Naive thymus-derived CD8-positive, alpha-beta T cell (primary cell): ENCODE results near the gene ADRA1B. TPM values are rescaled to one million over a fixed set of nuclear protein-coding genes. Genes with fewer than 3 reads are reported as not detected.
A peak's percentile ranks its signal among the peaks of the same experiment; 100 is the strongest.
"Not testable (repeated sequence)": the region's sequence is repeated elsewhere in the genome, so short reads cannot be mapped to it uniquely, and the experiment has no call there.

Experiments used
- ATAC-seq, 2 donors: fragments of 150-1000 bp; cut with Tn5 transposase in 1 of 2; sonication (Bioruptor Pico), chemical (Tn5 transposase) in 1 of 2; 1 replicate in 1 of 2; 2 replicates in 1 of 2; pipeline ENCODE4 v1.10.0; 2021; ENCODE audit warnings: mild to moderate bottlenecking in 2 of 2, moderate library complexity in 2 of 2
- POLR2A ChIA-PET: fragments of 350-600 bp; sonication (Branson Sonifier 250); formaldehyde crosslinking; loops from one replicate; lab custom pipeline; 2021; ENCODE audit warnings: antibody characterized with exemption; lab: Charles Lee
- DNase-seq, 10 donors: peaks; one replicate each; pipeline versions ENCODE4 v3.0.0 to v3.0.0-alpha.2; 2020 to 2022
- H3K27ac Mint-ChIP-seq, 10 donors: one replicate each; pipeline ENCODE4 v1.8.0; 2020 to 2022; ENCODE audit warnings: mild to moderate bottlenecking in 10 of 10, mixed read lengths in 10 of 10, moderate library complexity in 4 of 10, inconsistent platforms in 1 of 10
- H3K27me3 Mint-ChIP-seq, 5 donors: one replicate each; pipeline ENCODE4 v1.8.0; 2021 to 2022; ENCODE audit warnings: mixed read lengths in 5 of 5
- H3K36me3 Mint-ChIP-seq, 3 donors: one replicate each; pipeline ENCODE4 v1.8.0; 2020 to 2022; ENCODE audit warnings: mixed read lengths in 3 of 3, mild to moderate bottlenecking in 2 of 3, inconsistent platforms in 1 of 3
- H3K4me1 Mint-ChIP-seq, 4 donors: one replicate each; pipeline ENCODE4 v1.8.0; 2021 to 2022; ENCODE audit warnings: mixed read lengths in 4 of 4
- H3K4me3 Mint-ChIP-seq, 10 donors: one replicate each; pipeline ENCODE4 v1.8.0; 2020 to 2022; ENCODE audit warnings: mild to moderate bottlenecking in 10 of 10, mixed read lengths in 10 of 10, moderate library complexity in 6 of 10, inconsistent platforms in 1 of 10
- H3K9me3 Mint-ChIP-seq, 9 donors: one replicate each; pipeline ENCODE4 v1.8.0; 2020 to 2022; ENCODE audit warnings: mixed read lengths in 9 of 9, mild to moderate bottlenecking in 3 of 9, inconsistent platforms in 1 of 9, moderate library complexity in 1 of 9
- polyA plus RNA-seq, 3 donors: library from polyadenylated mRNA; unstranded; fragments of 300-500 nt; fragmentation: Illumina TruSeq; gene quantifications; one replicate each; pipeline ENCODE4 v1.2.3, GENCODE V29; 2021
- total RNA-seq, 8 experiments: library from RNA in 2 of 8; stranded (reverse) in 2 of 8; gene quantifications; one replicate each; pipeline ENCODE4 v1.2.3 and lab custom pipeline; 2021 to 2026

Gene ADRA1B
- total and polyA plus RNA-seq, 5 experiments from 2014 or later = not detected

DNA sequence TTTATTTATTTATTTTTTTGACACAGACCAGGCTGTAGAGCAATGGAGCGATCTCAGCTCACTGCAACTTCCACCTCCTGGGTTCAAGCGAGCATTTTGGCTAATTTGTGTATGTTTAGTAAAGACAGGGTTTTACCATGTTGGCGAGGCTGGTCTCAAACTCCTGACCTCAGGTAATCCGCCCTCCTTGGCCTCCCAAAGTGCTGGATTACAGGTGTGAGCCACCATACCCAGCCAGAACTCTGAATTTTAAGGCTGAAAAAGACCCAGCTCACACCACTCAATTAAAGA lies 49.5 kb downstream of the ADRA1B start:
- H3K4me3 Mint-ChIP-seq, DNase-seq, POLR2A ChIA-PET, ATAC-seq, H3K4me1 Mint-ChIP-seq, H3K9me3 Mint-ChIP-seq, H3K36me3 Mint-ChIP-seq, H3K27ac Mint-ChIP-seq: not testable (repeated sequence)
- H3K27me3 Mint-ChIP-seq = peaks cover 26 to 61% (median 38%) of the 10 kb centered on the region in 5 donors

DNA sequence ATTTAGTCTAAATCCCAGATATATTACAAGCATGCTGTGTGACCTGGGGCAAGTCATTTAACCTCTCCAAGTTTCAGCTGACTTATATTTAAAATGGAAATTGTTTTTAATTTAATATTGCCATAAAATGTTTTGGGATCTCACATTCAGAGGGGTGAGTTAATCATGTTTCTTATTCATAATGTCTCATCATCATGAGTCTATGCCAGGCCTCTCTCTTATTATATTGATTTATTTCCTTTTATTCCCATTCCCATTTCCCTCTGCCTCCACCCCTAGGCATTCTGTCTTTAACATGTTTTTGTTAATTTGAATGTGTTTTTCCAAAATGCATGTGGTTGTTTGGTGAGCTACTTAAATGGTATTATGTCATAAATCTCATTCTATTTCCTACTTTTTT lies 53.7 kb downstream of the ADRA1B start:
- DNase-seq = no peak
- Mint-ChIP-seq H3K4me3 (no peak overlapping the region), H3K36me3 (peaks cover 0 to 7% (median 0%) of the 10 kb centered on the region in 3 donors), H3K9me3 (peaks cover 0 to 4% (median 0%) of the 10 kb centered on the region in 9 donors), H3K27me3 (peaks cover 51 to 94% (median 60%) of the 10 kb centered on the region in 5 donors), H3K27ac (no peak overlapping the region), H3K4me1 (peaks cover 7 to 15% (median 15%) of the 10 kb centered on the region in 4 donors)
- ATAC-seq = no peak
- POLR2A ChIA-PET = no interaction called here

DNA sequence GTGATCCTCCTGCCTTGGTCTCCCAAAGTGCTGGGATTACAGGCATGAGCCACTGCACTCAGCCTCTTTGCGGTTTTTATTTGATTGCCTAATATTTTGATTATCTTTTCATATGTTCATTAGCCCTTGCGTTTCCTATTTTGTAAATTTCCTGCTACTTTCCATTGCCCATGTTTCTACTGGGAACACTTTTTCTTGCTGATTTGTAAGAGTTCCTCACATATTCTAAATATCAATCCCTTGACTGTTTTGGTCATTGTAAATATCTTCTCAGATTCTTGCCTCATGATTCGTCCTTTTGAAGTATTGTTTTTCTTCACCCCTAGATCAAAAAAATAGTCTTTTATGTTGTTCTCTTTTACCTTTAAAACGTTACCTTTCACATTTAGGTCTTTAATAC lies 54.8 kb downstream of the ADRA1B start:
- no peak for DNase-seq
- Mint-ChIP-seq H3K27ac (no peak overlapping the region), H3K9me3 (peaks cover 0 to 4% (median 0%) of the 10 kb centered on the region in 9 donors), H3K27me3 (peaks cover 50 to 91% (median 55%) of the 10 kb centered on the region in 5 donors), H3K4me3 (peak overlapping the region in 4 of 10 donors; percentile 37 to 70 (median 56)), H3K4me1 (peaks cover 5 to 15% (median 14%) of the 10 kb centered on the region in 4 donors), H3K36me3 (peaks cover 0 to 7% (median 0%) of the 10 kb centered on the region in 3 donors)
- POLR2A ChIA-PET = no interaction called here
- no peak for ATAC-seq

DNA sequence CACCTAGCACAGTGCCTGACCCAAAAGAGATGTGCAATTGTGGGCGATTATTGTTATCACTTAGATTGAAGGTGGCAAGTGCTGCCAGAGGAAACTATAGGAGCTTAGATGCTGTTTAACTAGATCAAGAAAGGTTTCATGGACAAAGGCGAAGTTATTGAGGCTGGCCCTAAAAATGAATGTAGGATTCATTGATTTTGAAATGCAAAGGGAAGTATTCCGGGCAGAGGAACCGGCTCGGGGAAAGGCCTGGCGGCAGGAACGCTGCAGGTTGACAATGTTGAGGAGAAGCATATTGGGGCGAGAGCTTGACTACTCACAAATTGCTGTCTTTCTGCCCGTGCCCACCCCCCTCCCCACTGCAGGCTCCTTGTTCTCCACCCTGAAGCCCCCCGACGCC lies 55.2 kb downstream of the ADRA1B start:
- peaks cover 0 to 4% (median 0%) of the 10 kb centered on the region in 9 donors for H3K9me3 Mint-ChIP-seq
- no peak for DNase-seq
- peak overlapping the region; percentile 0 to 70 (median 44) for H3K4me3 Mint-ChIP-seq

DNA sequence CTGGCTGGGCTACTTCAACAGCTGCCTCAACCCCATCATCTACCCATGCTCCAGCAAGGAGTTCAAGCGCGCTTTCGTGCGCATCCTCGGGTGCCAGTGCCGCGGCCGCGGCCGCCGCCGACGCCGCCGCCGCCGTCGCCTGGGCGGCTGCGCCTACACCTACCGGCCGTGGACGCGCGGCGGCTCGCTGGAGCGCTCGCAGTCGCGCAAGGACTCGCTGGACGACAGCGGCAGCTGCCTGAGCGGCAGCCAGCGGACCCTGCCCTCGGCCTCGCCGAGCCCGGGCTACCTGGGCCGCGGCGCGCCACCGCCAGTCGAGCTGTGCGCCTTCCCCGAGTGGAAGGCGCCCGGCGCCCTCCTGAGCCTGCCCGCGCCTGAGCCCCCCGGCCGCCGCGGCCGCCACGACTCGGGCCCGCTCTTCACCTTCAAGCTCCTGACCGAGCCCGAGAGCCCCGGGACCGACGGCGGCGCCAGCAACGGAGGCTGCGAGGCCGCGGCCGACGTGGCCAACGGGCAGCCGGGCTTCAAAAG lies 55.7 kb downstream of the ADRA1B start:
- Mint-ChIP-seq H3K4me3 (peak overlapping the region in 6 of 10 donors; percentile 0 to 70 (median 52)), H3K27me3 (peaks cover 45 to 91% (median 58%) of the 10 kb centered on the region in 5 donors), H3K27ac (peak overlapping the region in 1 of 10 donors; percentile 60), H3K4me1 (peaks cover 5 to 15% (median 14%) of the 10 kb centered on the region in 4 donors), H3K9me3 (peaks cover 0 to 4% (median 0%) of the 10 kb centered on the region in 9 donors), H3K36me3 (peaks cover 0 to 7% (median 0%) of the 10 kb centered on the region in 3 donors)
- DNase-seq (no peak), ATAC-seq (no peak)
- POLR2A ChIA-PET = no interaction called here

More for the DNA sequence above, 55.2 kb downstream of the ADRA1B start:
- ATAC-seq = no peak
- H3K27me3 Mint-ChIP-seq = peaks cover 47 to 91% (median 55%) of the 10 kb centered on the region in 5 donors
- POLR2A ChIA-PET = no interaction called here
- peak overlapping the region in 1 of 10 donors; percentile 60 for H3K27ac Mint-ChIP-seq
- peaks cover 0 to 7% (median 0%) of the 10 kb centered on the region in 3 donors for H3K36me3 Mint-ChIP-seq
- peaks cover 5 to 15% (median 14%) of the 10 kb centered on the region in 4 donors for H3K4me1 Mint-ChIP-seq

DNA sequence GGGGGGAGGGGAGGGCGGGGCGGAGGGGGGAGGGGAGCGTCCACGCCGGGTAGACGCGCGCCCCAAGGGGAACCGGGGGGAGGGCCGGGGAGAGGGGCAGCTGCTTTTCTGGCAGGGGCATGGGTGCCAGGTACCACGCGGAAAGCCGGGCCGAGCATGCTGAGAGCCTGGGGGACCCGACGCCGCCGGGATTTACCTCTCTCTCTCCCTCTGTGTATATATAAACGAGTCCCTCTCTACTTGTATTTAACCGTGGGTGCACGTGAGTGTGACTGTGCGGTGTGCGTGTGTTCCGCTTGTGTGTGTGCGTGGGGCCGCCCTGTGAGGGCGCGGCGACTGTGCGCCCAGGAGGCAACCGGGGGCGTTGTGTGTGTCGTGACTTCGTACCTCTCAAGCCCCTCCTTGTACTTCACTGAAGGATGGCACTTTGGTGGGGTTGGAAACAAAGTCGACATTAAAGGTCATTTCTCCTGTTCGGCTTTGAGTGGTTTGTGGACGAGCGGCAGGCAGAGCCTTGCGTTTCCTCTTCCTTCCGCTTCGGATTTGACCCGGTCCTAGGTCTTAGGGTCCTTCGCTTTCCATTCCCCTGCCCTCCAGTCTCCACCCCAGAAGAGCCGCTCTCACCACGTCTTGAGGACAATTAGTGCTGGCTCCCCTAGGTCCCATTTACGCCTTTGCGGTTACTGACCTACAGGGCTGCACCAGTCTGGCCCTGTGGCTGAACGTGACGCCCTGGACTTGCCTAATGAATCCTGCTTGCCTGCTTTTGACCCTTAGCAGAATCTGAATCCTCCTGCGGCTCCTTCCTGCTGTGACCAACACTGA lies 56.5 kb downstream of the ADRA1B start:
- Mint-ChIP-seq H3K27me3 (peaks cover 39 to 91% (median 55%) of the 10 kb centered on the region in 5 donors), H3K36me3 (peaks cover 0 to 7% (median 0%) of the 10 kb centered on the region in 3 donors), H3K9me3 (peaks cover 0 to 4% (median 0%) of the 10 kb centered on the region in 9 donors), H3K4me3 (peak overlapping the region in 9 of 10 donors; percentile 32 to 80 (median 71)), H3K27ac (no peak overlapping the region), H3K4me1 (peaks cover 5 to 15% (median 14%) of the 10 kb centered on the region in 4 donors)
- ATAC-seq = peak in 1 of 2 donors; percentile 30
- POLR2A ChIA-PET = no interaction called here
- no peak for DNase-seq

DNA sequence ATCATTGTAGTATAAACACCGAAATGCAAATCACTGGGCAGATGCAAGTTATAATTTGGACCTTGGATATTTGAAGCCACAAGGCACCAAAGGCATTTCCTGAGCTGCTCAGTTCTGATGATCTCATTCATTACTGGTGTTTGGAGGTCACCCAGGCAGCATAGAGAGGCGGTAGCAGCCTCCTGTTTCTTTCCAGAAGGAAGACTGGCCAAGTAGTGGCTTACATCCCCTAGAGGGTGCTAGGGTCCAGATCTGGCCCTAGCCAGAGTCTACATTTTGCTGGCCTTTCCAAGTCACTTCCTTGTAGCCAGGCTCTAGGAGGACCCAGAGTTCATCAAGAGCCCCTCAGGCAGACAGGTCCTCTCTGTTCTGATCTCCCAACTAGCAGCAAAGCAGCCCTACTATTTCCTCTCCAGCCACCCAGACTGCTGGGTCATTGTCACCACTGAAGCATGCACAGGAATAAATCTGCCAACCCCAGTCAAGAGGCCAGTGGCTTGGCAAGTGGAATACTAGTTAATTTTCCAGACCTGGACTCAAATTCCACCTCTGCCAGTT lies 59.3 kb downstream of the ADRA1B start:
- POLR2A ChIA-PET = no interaction called here
- peaks cover 8 to 15% (median 14%) of the 10 kb centered on the region in 4 donors for H3K4me1 Mint-ChIP-seq
- no peak overlapping the region for H3K27ac Mint-ChIP-seq
- H3K9me3 Mint-ChIP-seq = peaks cover 0 to 4% (median 0%) of the 10 kb centered on the region in 9 donors
- peaks cover 0 to 7% (median 0%) of the 10 kb centered on the region in 3 donors for H3K36me3 Mint-ChIP-seq
- H3K4me3 Mint-ChIP-seq = no peak overlapping the region
- H3K27me3 Mint-ChIP-seq = peaks cover 29 to 92% (median 48%) of the 10 kb centered on the region in 5 donors
- no peak for ATAC-seq
- no peak for DNase-seq

DNA sequence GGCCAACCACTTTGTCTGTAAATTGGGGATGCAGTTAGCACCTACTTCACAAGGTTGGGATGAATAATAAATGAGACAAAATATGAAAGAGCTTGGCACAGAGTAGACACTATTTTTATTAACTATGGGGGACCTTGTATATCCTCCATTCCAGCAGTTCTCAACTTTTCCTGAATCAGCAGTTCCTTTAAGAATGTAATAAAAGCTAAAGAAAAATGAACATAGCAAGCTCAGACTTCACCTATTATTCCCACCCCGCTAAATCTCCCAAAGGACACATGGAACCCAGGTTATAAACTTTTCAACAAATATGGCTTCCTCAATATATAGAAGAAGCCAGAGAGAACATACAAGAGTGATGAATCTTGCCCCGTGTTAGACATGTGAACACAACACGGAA lies 60.6 kb downstream of the ADRA1B start:
- no peak for ATAC-seq
- POLR2A ChIA-PET = interaction anchor here (0.7 kb wide), 1 partner anchor 73 kb away, joined by 4 read pairs; no protein-coding TSS in a partner anchor
- H3K27ac Mint-ChIP-seq = no peak overlapping the region
- peaks cover 8 to 9% (median 8%) of the 10 kb centered on the region in 4 donors for H3K4me1 Mint-ChIP-seq
- no peak for DNase-seq
- no peak overlapping the region for H3K4me3 Mint-ChIP-seq
- H3K36me3 Mint-ChIP-seq = no peaks in the 10 kb centered on the region
- H3K27me3 Mint-ChIP-seq = peaks cover 22 to 83% (median 43%) of the 10 kb centered on the region in 5 donors
- H3K9me3 Mint-ChIP-seq = peaks cover 0 to 4% (median 0%) of the 10 kb centered on the region in 9 donors

DNA sequence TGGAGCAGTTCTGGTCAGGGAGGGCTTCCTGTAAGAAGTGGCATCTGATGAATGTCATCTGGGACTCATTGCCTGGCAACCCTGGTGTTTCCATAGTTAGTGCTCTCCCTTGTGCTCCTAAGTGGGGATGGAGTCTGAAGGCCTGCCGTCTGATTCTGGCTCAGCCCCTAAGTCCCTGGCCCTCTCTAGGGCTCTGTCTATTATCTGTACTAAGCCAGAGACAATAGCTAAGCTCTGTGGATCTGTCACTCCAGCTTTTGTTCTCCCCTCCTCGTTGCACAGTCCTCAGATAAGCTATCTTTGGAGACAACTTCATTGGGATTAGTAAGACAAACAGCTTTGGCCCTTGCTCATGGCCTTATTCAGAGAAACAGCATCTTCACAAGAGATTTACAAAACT lies 62.1 kb downstream of the ADRA1B start:
- POLR2A ChIA-PET = no interaction called here
- no peaks in the 10 kb centered on the region for H3K36me3 Mint-ChIP-seq
- DNase-seq = no peak
- no peak overlapping the region for H3K27ac Mint-ChIP-seq
- peaks cover 0 to 2% (median under 1%) of the 10 kb centered on the region in 4 donors for H3K4me1 Mint-ChIP-seq
- H3K4me3 Mint-ChIP-seq = no peak overlapping the region
- H3K27me3 Mint-ChIP-seq = peaks cover 16 to 73% (median 35%) of the 10 kb centered on the region in 5 donors
- ATAC-seq = no peak
- peaks cover 0 to 4% (median 0%) of the 10 kb centered on the region in 9 donors for H3K9me3 Mint-ChIP-seq

DNA sequence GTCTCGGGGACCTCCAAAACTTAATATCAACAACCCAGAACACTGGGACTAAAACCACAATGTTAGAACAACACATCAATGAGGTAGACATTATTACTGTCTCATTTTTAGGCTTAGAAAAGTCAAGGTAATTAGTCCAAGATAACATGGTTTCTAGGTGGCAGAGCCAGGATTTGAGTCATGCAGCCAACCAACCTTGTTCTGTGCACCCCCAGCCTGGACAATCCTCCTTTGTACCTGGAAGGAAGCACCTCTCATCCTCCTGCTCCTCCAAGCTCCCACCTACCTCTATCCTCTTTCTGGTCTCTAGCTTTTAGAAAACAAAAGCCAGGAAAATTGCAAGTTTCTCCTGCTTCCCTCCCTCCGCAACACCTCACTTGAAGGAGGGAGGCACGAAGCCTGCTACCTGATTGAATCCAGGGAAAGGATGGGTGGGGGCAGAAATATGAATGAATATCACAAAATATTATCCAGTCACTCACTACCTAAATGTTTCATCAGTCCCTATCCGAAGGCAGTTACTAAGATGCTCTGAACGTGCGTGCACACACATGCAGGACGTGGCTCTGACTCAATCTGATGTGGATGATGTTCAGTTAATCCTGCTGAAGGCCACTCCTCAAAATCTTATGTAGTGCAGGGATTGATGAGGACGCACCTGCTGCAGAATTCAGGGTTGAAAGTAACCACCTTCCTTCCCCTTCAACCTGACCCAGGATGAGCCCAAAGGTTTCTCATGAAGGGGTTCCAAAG lies 66.3 kb downstream of the ADRA1B start:
- DNase-seq (no peak), ATAC-seq (no peak)
- no peak overlapping the region for H3K4me3 Mint-ChIP-seq
- H3K9me3 Mint-ChIP-seq = no peaks in the 10 kb centered on the region
- peaks cover 4 to 43% (median 26%) of the 10 kb centered on the region in 5 donors for H3K27me3 Mint-ChIP-seq
- POLR2A ChIA-PET = no interaction called here
- H3K27ac Mint-ChIP-seq = no peak overlapping the region
- peaks cover 0 to 4% (median 1%) of the 10 kb centered on the region in 4 donors for H3K4me1 Mint-ChIP-seq
- H3K36me3 Mint-ChIP-seq = no peaks in the 10 kb centered on the region

DNA sequence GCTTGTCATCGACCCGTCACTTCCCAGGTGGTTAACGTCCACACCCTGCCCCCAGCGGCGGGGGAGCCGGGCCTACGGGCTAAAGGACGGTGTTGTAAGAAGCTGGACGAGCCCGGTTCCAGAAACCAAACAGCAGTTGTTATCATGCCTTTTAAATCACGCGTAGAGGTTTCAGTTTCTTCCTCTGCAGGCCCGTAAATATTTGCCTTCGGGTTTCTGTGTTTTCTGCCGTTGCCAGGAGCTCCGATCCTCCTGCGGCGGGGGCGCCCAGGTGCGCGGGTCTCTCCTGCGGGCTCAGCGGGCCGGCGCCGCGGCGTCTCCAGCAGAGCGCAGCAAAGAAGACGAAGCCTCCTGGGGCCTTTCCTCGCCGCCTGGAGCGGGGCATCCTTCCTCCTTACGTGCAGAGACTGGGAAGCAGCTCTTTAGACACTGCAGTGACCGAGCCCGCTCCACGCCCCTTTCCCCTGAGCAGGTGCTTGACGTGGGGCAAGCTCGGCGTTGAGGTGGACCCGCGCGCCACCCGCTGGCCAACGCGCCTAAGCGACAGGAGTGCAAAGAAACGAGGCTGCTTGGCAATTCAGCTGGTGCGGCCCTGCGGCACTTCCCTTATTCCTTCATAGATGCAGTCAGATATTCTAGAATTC lies 70.9 kb downstream of the ADRA1B start:
- H3K9me3 Mint-ChIP-seq = peaks cover 0 to 8% (median 0%) of the 10 kb centered on the region in 9 donors
- POLR2A ChIA-PET = no interaction called here
- H3K27me3 Mint-ChIP-seq = peaks cover 17 to 43% (median 29%) of the 10 kb centered on the region in 5 donors
- peaks cover 0 to 4% (median under 1%) of the 10 kb centered on the region in 4 donors for H3K4me1 Mint-ChIP-seq
- peak overlapping the region; percentile 62 to 80 (median 72) for H3K4me3 Mint-ChIP-seq
- peaks cover 0 to 5% (median 0%) of the 10 kb centered on the region in 3 donors for H3K36me3 Mint-ChIP-seq
- peak; percentile 50 to 82 (median 66) for DNase-seq
- peak overlapping the region in 7 of 10 donors; percentile 19 to 90 (median 60) for H3K27ac Mint-ChIP-seq
- ATAC-seq = peak; percentile 91 to 97
